Sigmoid colon (tissue), 7 donors: ENCODE data around the gene ZNF217. TPM values are rescaled to one million over a fixed set of nuclear protein-coding genes. Genes with fewer than 3 reads are reported as not detected.
"Not testable (repeated sequence)": the region's sequence is repeated elsewhere in the genome, so short reads cannot be mapped to it uniquely, and the experiment has no call there.

Experiments used
- DNase-seq: peaks from one replicate; pipeline ENCODE4 v3.0.0-alpha.2; 2019
- H3K27ac ChIP-seq, 4 donors: fragments of 200-600 bp; sonication (generic); one replicate each; pipeline ENCODE4 v1.5.1; 2016 to 2019; ENCODE audit warnings: mild to moderate bottlenecking in 1 of 4
- H3K27me3 ChIP-seq, 3 donors: fragments of 200-600 bp; sonication (generic); one replicate each; pipeline ENCODE4 v1.5.1; 2019; ENCODE audit warnings: mild to moderate bottlenecking in 1 of 3
- H3K36me3 ChIP-seq, 4 donors: fragments of 200-600 bp; sonication (generic); one replicate each; pipeline ENCODE4 v1.5.1; 2016 to 2019
- H3K4me1 ChIP-seq, 4 donors: fragments of 200-600 bp; sonication (generic); one replicate each; pipeline ENCODE4 v1.5.1; 2017 to 2019
- H3K4me3 ChIP-seq, 4 donors: fragments of 200-600 bp; sonication (generic); one replicate each; pipeline ENCODE4 v1.5.1; 2017 to 2019; ENCODE audit warnings: mild to moderate bottlenecking in 2 of 4, moderate library complexity in 1 of 4
- H3K9me3 ChIP-seq, 4 donors: fragments of 200-600 bp in 3 of 4; sonication (generic) in 3 of 4; one replicate each; pipeline versions ENCODE4 v1.5.1 to v1.6.1; 2013 to 2019
- CTCF ChIP-seq, 4 experiments: fragments of 450-650 bp in 3 of 4; fragments of 200-600 bp in 1 of 4; IDR thresholded peaks; one replicate each; pipeline ENCODE4 v1.5.1; 2016 to 2019; ENCODE audit warnings: antibody characterized with exemption in 4 of 4, mild to moderate bottlenecking in 3 of 4, moderate library complexity in 2 of 4
- EP300 ChIP-seq, 4 donors: sonication (generic); formaldehyde crosslinking; IDR thresholded peaks; one replicate each; pipeline ENCODE4 v1.6.1; 2017; ENCODE audit warnings: antibody characterized with exemption in 4 of 4
- POLR2A ChIP-seq, 2 donors: fragments of 450-650 bp; IDR thresholded peaks; one replicate each; pipeline ENCODE4 v1.6.1; 2016; ENCODE audit warnings: antibody characterized with exemption in 2 of 2, mild to moderate bottlenecking in 2 of 2, moderate library complexity in 2 of 2
- POLR2AphosphoS5 ChIP-seq, 4 donors: sonication (generic); formaldehyde crosslinking; IDR thresholded peaks; one replicate each; pipeline ENCODE4 v1.6.1; 2017; ENCODE audit warnings: antibody characterized with exemption in 4 of 4
- WGBS, 2 donors: extraction: QIAGEN DNeasy Blood & Tissue Kit; methylation state at CpG; one replicate each; pipeline ENCODE4 v1.1.7; 2013; 5-methylcytosine and 5-hydroxymethylcytosine counted together
- intact Hi-C: fragments of 100-400 bp; cut with DNase I; formaldehyde crosslinking; loops from one replicate; pipeline ENCODE4 v1.15.1; 2023
- polyA plus RNA-seq, 3 donors: library from polyadenylated mRNA; stranded (reverse); fragments of 200-250 nt; gene quantifications; one replicate each; pipeline ENCODE4 v1.2.3, GENCODE V29; 2013
- total RNA-seq, 4 donors: library from RNA; depleted of rRNA; stranded (reverse); fragments of >200 nt; gene quantifications; one replicate each; pipeline ENCODE4 v1.1.0, GENCODE V29; 2016
- donor health status: healthy with polysubstance abuse.
- donor health status: Bipolar disorder and iron deficiency.
- donor health status: healthy.

The ZNF217 gene
- total and polyA plus RNA-seq, 7 donors = 11.4 to 27.0 (median 18.4) TPM

GRCh38 chr20:53608456-53609452 is 15.1 kb upstream of the ZNF217 start:
- TF ChIP-seq POLR2AphosphoS5 (IDR thresholded peaks at IDR 0.05) = no peak
- TF ChIP-seq POLR2A (IDR thresholded peaks at IDR 0.05) = no peak
- no peak for TF ChIP-seq EP300 (IDR thresholded peaks at IDR 0.05)
- TF ChIP-seq CTCF (IDR thresholded peaks at IDR 0.05) = no peak
- no peak for DNase-seq
- peaks cover 0 to 35% (median 17%) of the 10 kb centered on the region in 4 donors for H3K4me1 ChIP-seq
- H3K9me3 ChIP-seq = no peaks in the 10 kb centered on the region
- intact Hi-C loops = no loop called here
- H3K27me3 ChIP-seq = no peaks in the 10 kb centered on the region
- H3K4me3 ChIP-seq = no peak overlapping the region
- peak overlapping the region; percentile 21 to 54 (median 34) for H3K27ac ChIP-seq
- WGBS, 2 donors = 73 to 75% methylated on average over 35 of the region's 35 CpGs
- no peaks in the 10 kb centered on the region for H3K36me3 ChIP-seq

GRCh38 chr20:53608071-53608455 is 14.4 kb upstream of the ZNF217 start:
- H3K4me3 ChIP-seq = no peak overlapping the region
- H3K36me3 ChIP-seq = no peaks in the 10 kb centered on the region
- no peaks in the 10 kb centered on the region for H3K27me3 ChIP-seq
- TF ChIP-seq CTCF (IDR thresholded peaks at IDR 0.05) (no peak), POLR2A (IDR thresholded peaks at IDR 0.05) (no peak), EP300 (IDR thresholded peaks at IDR 0.05) (no peak), POLR2AphosphoS5 (IDR thresholded peaks at IDR 0.05) (no peak)
- H3K9me3 ChIP-seq = no peaks in the 10 kb centered on the region
- DNase-seq = no peak
- peak overlapping the region in 2 of 4 donors; percentile 45 to 54 for H3K27ac ChIP-seq
- intact Hi-C loops = no loop called here
- peaks cover 0 to 35% (median 17%) of the 10 kb centered on the region in 4 donors for H3K4me1 ChIP-seq
- 96 to 97% methylated on average over 23 of the region's 23 CpGs for WGBS, 2 donors

- Histone ChIP-seq H3K27me3 (no peaks in the 10 kb centered on the region), H3K9me3 (no peaks in the 10 kb centered on the region), H3K27ac (no peak overlapping the region), H3K4me1 (peaks cover 0 to 34% (median 15%) of the 10 kb centered on the region in 4 donors), H3K36me3 (no peaks in the 10 kb centered on the region), H3K4me3 (no peak overlapping the region)
- 96% methylated on average over 8 of the region's 8 CpGs for WGBS, 2 donors
- intact Hi-C loops = no loop called here
- DNase-seq = no peak
- TF ChIP-seq POLR2AphosphoS5 (IDR thresholded peaks at IDR 0.05) (no peak), POLR2A (IDR thresholded peaks at IDR 0.05) (no peak), CTCF (IDR thresholded peaks at IDR 0.05) (no peak), EP300 (IDR thresholded peaks at IDR 0.05) (no peak)
These were observed 12.8 kb upstream of the ZNF217 start for GRCh38 chr20:53606364-53606985.

- DNase-seq, H3K27ac ChIP-seq, H3K27me3 ChIP-seq, H3K4me3 ChIP-seq, intact Hi-C loops, H3K36me3 ChIP-seq, H3K9me3 ChIP-seq: not testable (repeated sequence)
- peaks cover 0 to 24% (median 10%) of the 10 kb centered on the region in 4 donors for H3K4me1 ChIP-seq
- 96 to 99% methylated on average over 5 of the region's 5 CpGs for WGBS, 2 donors
These were observed 11.8 kb upstream of the ZNF217 start for GRCh38 chr20:53605401-53605800.

- H3K27me3 ChIP-seq, H3K4me3 ChIP-seq, H3K27ac ChIP-seq, H3K9me3 ChIP-seq, intact Hi-C loops, H3K36me3 ChIP-seq, DNase-seq: not testable (repeated sequence)
- peaks cover 0 to 18% (median 5%) of the 10 kb centered on the region in 4 donors for H3K4me1 ChIP-seq
- 99% methylated on average over 4 of the region's 5 CpGs for WGBS, 2 donors
These were observed 11.2 kb upstream of the ZNF217 start for GRCh38 chr20:53604846-53605245.
